GM15510 (cell line): ENCODE measurements around the gene CHSY3.

ENCODE experiments used
- POLR2A ChIP-seq: IDR thresholded peaks from 3 replicates; pipeline ENCODE4 v1.6.1; 2011; ENCODE audit warnings: borderline replicate concordance; ENCODE audit not compliant: insufficient read length; ENCODE audit errors: extremely low read depth

The CHSY3 gene

DNA sequence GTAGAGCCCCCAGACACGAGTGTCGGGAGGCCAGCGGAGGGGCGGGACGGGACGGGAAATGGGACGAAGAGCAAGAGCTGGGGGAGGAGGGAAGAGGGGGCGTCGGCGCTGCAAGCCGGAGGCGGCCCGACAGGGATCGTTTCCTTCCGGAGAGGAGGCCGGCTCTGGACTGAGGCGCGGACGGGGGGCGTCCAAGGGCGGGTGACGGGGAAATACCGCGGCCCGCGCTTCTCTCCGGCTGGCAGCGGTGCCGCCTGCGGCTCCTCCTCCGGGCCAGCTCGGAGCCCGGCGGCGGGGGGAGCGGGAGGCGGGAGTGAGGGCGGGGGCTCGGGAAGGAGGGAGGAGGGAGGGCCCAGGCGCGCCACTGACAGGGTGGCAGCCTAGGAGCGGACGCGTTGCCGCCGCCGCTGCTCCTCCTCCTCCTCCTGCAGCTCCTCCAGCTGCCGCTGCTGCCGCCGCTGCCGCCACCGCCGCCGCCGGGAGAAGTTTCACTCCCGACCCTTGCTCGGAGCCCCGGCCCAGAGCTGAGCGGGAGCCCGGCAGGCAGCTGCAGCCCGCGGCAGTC lies at the start of gene CHSY3:
CHSY3 (plus strand) TSS at position 364 of the 565 bp plus-strand sequence.
- no peak for TF ChIP-seq POLR2A

DNA sequence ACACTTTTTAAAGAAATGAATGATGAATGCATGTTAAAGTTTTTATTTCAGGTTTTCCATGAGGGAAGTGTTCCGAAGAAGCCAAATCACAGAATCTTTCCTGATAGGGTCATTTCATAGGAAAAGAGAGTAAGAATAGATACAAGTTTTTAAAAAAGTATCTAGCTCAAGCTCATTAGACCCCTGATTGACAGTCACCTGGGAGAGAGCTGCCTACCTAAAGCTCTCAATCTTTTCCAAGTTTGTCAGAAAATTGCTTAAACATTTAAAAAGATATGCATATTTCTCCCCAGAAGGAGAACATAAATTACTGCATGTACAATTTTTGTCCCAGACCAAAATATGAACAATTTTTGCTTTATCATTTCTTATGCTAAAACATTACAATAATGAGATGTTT lies 47.9 kb upstream of the CHSY3 start:
- no peak for TF ChIP-seq POLR2A

DNA sequence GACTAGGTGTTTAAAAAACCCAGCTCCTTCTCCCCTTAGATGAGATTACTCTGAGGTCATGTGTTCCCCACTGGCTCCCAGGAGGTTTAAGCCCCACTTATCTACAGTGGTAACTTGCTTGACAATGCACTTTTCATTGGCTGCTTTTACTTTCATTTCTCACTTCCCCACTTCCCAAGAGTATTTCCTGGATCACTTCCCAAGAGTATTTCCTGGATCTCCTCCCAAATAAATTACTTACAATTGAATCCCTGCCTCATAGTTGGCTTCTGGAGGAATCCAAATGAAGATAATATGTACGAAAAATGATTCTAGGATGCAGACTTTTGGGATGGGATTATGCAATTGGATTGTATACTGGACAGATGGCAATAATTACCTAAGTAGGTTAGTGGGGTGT lies 47.1 kb upstream of the CHSY3 start:
- TF ChIP-seq POLR2A: no peak

DNA sequence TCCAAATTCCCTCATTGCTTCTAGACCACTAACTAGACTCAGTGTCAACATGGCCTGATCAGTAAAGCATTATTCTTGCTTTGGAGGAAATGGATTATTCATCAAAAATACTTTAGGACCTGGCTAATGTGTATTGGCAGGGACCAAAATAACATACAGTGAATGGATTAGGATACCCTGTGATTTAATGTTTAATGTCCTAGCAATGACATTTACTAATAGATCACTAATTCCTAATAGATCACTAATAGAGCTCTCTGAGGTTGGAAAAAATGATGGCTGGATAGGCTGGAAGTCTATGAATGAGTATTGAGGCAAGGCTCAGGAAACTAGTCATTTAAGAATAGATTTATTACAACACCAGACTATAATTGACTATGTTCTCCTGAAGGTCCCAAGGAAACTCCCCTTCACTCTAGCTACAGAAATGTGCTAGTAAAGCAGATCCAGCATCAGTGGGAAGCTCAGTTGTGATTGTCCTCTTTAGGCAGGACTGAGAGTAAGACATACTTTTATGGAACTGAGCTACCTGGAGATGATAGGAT lies 46.1 kb upstream of the CHSY3 start:
- no peak for TF ChIP-seq POLR2A

DNA sequence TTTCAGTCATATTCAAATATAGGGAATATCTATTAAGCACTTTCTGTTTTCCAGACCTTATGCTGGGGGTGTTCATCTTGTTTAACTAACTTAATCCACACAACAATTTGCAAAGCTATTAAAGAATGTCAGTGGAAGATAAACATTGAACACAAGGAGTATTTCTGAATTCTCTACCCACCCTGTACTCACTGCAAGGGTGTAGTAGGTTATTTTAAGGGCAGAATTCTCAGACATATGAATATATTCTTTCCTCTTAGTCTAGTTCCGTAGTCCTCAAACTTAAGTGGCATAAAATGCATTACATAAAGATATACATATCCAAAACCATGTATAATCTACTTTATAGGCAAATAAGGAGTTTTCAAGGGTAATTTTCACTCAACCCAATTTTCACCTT lies 19.9 kb upstream of the CHSY3 start:
- no peak for TF ChIP-seq POLR2A

DNA sequence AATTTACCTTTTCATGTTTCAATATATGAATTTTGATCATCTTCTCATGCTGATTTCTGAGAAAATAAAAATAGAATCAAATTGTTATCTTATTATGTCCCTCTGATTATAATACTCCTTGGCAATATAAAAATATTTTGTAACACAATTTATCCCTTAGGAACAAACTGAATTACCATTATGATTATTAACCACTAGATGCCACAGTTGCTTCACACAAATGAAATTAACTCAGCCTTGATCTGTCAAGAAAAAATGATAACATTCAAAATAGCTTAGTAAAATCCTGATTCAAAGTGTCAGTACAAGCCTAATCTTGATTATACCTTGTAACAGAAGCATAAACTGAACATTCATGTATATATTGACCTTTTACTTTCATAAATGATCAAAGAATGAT lies 4.8 kb upstream of the CHSY3 start:
- no peak for TF ChIP-seq POLR2A

DNA sequence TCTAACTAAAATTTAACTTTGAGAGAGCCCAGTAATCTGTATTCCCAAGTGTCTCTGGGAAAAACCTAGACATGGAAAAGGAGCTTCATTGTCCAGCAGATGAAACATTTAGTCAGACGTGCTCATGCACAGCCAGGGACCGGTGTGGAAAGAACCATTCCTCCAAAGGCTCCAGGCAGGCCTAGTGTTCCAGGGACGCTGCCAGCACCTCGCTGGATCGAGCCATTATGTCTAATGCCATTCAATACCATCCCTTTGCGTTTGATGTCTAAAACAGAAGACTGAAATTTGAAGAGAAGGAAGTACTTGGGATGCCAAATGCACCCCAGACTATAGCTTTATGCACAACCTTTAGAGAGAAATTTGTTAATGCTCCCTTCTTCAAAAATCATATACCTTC lies 1.4 kb upstream of the CHSY3 start:
- no peak for TF ChIP-seq POLR2A

DNA sequence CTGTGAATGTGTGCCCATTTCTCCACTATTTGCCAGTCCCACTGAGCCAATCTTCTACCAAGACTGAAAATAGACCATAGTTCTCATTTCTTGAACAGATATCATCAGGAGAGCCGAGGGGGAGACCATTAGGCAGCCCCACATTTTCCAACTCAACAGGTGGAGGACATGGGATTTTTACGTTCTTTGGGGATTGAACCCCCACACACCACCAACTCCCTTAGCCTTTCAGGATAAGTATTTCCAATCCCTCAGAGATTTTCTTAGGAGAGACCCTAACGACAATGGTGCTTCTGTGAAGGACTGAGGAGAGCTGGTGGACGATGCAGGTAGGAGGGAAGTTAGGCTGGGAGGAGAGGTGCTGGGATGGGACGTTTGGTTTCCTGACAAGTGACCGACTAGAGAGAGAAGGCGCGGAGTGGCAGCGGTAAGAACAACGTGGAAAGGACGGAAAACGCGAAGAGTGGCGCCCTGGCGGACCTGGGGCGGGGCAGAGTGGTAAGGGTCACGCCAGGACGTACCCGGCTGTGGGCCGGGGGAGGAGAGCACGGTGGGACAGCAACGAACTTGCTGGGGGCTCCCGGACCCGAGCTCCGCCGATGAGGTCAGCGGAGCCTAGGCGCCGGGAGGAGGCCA lies 681 bp upstream of the CHSY3 start:
- no peak for TF ChIP-seq POLR2A

DNA sequence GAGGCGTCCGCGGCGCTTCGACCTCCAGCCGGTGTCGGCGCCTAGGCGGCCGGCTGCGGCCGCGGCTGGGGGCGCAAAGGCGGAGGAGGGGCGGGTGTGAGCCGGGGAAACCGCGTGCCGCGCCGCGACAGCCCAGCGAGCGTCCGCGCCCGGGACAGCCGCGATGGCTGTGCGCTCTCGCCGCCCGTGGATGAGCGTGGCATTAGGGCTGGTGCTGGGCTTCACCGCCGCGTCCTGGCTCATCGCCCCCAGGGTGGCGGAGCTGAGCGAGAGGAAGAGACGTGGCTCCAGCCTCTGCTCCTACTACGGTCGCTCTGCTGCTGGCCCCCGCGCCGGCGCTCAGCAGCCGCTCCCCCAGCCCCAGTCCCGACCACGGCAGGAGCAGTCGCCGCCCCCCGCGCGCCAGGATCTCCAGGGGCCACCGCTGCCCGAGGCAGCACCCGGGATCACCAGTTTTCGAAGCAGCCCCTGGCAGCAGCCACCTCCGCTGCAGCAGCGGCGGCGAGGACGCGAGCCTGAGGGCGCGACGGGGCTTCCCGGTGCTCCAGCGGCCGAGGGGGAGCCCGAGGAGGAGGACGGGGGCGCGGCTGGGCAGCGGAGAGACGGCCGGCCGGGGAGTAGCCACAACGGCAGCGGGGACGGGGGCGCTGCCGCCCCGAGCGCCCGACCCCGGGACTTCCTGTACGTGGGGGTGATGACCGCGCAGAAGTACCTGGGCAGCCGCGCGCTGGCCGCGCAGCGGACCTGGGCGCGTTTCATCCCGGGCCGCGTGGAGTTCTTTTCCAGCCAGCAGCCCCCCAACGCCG lies 605 bp downstream of the CHSY3 start:
- TF ChIP-seq POLR2A: no peak

DNA sequence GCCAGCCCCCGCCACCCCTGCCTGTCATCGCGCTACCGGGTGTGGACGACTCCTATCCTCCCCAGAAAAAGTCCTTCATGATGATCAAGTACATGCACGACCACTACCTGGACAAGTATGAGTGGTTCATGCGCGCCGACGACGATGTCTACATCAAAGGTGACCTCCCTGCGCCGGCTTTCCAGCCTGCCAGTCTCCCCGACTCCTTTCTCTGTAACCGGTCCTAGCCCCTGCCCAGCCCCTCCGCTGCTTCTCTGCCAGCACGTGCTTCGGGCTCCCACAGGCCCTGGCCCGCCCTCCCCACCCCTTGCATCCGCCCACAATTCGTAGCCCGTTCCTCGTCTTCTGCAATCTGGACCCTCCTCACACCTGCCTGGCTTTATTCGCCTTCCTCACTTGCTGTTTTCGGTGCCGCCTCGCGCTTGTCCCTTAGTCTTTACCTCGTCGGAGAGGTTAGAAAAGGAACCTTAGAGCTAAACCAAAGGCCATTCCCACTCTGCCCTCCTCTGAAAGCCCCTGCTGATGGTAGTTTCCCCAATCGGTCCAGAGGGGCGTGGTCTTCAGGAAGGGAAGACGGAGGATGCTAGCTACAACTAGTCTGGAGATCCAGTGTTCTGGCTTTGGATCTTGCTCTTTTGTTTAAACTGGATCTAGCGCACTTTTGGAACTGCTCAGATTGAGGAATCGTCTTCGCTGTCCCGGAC lies 1.4 kb downstream of the CHSY3 start:
- no peak for TF ChIP-seq POLR2A

DNA sequence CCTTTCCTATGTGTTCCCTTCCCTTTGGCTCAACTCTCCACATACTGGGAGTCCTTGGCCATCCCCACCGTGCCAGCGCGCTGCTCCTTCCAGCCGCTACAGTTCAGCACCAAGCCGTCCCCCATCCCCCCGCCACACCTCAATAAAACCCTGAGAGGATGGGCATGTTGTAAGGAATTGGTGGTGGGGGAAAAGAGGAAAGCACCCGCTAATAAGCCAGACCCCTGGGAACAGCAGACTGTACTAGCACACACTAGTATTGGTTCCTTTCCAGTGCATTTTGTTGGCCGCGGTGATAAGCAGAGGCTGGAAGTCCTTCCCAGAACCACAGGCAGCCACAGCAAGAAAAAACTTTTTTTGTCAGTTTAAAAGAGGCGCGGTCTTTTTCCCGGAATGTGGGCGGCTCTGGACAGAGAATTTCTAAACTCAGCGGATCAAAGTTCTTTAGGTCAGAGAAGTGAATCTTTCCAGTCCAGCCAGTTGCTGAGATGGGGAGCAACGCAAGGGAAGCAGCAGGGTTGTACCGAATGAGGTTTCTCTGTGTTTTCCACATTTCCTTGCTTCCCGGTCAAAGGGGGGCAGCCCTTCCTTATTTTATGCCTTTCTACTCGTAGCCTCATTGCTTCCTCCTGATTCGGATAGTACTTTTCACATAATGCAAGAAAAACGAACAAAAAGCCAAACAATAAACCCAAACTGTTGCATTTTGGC lies 2.1 kb downstream of the CHSY3 start:
- no peak for TF ChIP-seq POLR2A

DNA sequence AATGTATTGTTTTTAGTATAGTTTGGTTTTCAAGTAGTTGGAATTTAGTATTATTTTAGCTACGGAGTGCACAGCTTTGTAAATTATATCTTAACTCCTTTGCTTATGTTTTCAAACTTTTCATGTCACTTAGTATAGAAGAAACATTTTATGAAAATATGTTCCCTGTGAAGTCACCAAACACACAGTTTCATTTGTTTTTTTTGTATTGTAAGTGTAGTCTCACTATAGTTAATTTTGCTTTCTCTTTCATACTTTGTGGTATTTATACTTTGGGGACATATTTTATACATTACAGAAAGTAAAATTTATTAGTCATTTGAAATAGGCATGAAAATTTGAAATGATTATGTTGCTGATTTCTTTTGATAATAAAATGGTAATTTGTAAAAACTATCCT lies 5.0 kb downstream of the CHSY3 start:
- TF ChIP-seq POLR2A: no peak

DNA sequence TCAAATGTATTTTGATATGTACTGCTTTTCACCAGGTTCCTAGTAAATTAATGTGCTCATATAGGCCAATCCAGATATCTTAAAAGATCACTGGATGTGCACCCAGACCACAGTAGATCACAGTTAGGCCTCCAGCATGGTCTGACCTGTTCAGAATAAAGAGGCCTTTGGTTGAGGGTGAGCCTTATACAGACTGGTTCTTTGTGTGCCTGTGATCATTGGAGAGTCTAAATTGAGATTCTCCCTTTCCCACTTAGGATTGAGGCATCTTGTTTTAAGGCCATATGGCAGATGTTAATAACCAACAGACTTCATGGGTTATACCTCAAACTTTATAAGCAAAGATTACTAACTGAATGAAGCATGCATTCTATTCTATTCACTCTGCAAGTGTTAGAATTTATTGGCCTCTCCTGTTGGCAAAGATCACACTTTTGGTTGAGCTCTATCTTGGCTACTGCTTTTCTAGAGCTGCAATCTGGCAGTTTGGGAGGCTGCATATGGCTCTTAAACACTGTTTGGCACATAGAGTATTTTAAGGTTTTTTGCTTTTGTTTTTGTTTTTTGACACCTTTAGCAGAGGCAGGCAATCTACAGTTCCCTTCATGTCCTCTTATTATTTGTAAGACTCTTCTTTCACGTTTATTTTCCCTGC lies 8.5 kb downstream of the CHSY3 start:
- no peak for TF ChIP-seq POLR2A

DNA sequence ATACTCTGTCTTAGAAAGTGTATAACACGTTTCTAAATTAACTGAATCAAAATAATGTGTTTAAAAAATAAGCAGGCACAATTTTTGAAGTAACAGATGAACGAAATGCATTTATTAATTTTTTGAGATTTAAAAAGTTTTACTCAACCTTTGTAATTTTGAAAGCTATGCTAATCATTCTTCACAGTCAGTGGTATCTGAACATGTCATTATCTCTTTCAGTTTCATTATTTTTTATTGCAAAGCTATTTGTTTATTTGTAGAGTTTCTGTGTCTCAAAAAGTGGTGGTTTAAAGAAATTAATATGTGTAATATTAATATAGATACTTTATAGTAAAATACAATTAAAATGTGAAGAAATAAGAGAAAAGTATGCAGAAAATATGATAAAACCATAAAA lies 11.2 kb downstream of the CHSY3 start:
- no peak for TF ChIP-seq POLR2A
